ENCODE measurements around the gene ZNF532.

GRCh38 chr18:58829263-58829662 is 35.4 kb upstream of the ZNF532 start:
- TF ChIP-seq CTCF (IDR thresholded peaks at IDR 0.05) (no peak), ZFX (IDR thresholded peaks at IDR 0.05; ENCODE audit: borderline replicate concordance) (no peak)
